Measurements from ENCODE around the gene AMHR2.
A peak's percentile ranks its signal among the peaks of the same experiment; 100 is the strongest.
"Not testable (repeated sequence)": the region's sequence is repeated elsewhere in the genome, so short reads cannot be mapped to it uniquely, and the experiment has no call there.

AMHR2 gene

DNA sequence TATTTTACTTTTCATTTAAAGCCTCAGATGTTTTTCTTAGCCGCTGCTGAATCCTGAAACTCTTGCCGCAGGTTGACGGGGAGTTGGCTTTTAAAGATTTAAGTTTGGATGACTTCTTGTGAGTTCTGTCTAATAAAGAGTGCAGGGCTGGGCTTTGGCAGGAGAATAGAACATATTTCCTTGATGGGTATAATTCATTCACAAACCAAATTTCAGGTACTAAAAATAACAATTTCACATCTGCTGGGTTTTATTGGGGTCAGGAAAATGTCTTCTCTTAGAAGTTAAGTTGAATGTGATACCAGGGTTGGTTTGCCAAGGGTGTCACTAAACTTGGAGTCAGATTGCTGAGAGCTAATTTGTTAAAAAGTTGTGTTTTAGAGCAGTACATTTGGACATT, 34.0 kb upstream of the AMHR2 start:
- Histone ChIP-seq H3K4me2 (ENCODE audit: low read length) (peak overlapping the region; percentile 20; the same call in 1 of the 2 replicates), H3K27ac (ENCODE audit: low read length) (no peak overlapping the region), H3K9me3 (ENCODE audit: insufficient read depth, low read length) (no peaks in the 10 kb centered on the region), H2AFZ (ENCODE audit: low read depth, low read length) (no peak overlapping the region), H3K27me3 (ENCODE audit: low read depth, low read length) (no peaks in the 10 kb centered on the region), H4K20me1 (ENCODE audit: insufficient read depth, low read length) (peaks cover 21% of the 10 kb centered on the region), H3K4me1 (ENCODE audit: low read length) (peaks cover 11% of the 10 kb centered on the region), H3K79me2 (ENCODE audit: low read length) (peaks cover 87% of the 10 kb centered on the region), H3K4me3 (ENCODE audit: low read length) (no peak overlapping the region), H3K36me3 (replicated peaks; ENCODE audit: low read depth, low read length) (peaks cover 21% of the 10 kb centered on the region), H3K9ac (ENCODE audit: low read length) (no peak overlapping the region)
- no peak for TF ChIP-seq EZH2phosphoT487 (IDR thresholded peaks at IDR 0.05; ENCODE audit: low read depth)
- TF ChIP-seq, protein P1, sequence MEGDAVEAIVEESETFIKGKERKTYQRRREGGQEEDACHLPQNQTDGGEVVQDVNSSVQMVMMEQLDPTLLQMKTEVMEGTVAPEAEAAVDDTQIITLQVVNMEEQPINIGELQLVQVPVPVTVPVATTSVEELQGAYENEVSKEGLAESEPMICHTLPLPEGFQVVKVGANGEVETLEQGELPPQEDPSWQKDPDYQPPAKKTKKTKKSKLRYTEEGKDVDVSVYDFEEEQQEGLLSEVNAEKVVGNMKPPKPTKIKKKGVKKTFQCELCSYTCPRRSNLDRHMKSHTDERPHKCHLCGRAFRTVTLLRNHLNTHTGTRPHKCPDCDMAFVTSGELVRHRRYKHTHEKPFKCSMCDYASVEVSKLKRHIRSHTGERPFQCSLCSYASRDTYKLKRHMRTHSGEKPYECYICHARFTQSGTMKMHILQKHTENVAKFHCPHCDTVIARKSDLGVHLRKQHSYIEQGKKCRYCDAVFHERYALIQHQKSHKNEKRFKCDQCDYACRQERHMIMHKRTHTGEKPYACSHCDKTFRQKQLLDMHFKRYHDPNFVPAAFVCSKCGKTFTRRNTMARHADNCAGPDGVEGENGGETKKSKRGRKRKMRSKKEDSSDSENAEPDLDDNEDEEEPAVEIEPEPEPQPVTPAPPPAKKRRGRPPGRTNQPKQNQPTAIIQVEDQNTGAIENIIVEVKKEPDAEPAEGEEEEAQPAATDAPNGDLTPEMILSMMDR (IDR thresholded peaks at IDR 0.05; ENCODE audit: low read depth, low read length): no peak

DNA sequence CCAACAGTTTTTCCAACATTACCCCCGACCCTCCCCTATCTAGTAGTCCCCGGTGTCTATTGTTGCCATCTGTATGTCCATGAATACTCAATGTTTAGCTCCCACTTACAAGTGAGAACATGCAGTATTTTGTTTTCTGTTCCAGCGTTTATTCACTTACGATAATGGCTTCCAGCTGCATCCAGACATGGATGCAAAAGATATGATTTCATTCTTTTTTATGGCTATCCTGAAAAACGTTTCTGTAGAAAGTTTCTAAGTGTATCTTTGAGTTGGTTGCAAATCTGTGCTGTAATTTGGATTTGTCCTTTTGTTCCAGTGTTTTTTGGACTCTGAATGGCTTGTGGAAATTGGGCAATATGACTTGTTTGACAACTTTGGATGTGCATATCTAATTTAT, 31.9 kb upstream of the AMHR2 start:
- no peak overlapping the region for H3K9ac ChIP-seq (ENCODE audit: low read length)
- H3K9me3 ChIP-seq (ENCODE audit: insufficient read depth, low read length): no peaks in the 10 kb centered on the region
- H3K4me3 ChIP-seq (ENCODE audit: low read length): no peak overlapping the region
- H4K20me1 ChIP-seq (ENCODE audit: insufficient read depth, low read length): peaks cover 21% of the 10 kb centered on the region
- H2AFZ ChIP-seq (ENCODE audit: low read depth, low read length): no peak overlapping the region
- no peak overlapping the region for H3K4me2 ChIP-seq (ENCODE audit: low read length)
- H3K27ac ChIP-seq (ENCODE audit: low read length): no peak overlapping the region
- H3K4me1 ChIP-seq (ENCODE audit: low read length): peaks cover 11% of the 10 kb centered on the region
- no peaks in the 10 kb centered on the region for H3K27me3 ChIP-seq (ENCODE audit: low read depth, low read length)
- TF ChIP-seq EZH2phosphoT487 (IDR thresholded peaks at IDR 0.05; ENCODE audit: low read depth): no peak
- TF ChIP-seq, protein P1 (IDR thresholded peaks at IDR 0.05; ENCODE audit: low read depth, low read length): no peak
- H3K36me3 ChIP-seq (replicated peaks; ENCODE audit: low read depth, low read length): peaks cover 16% of the 10 kb centered on the region
- peaks cover 86% of the 10 kb centered on the region for H3K79me2 ChIP-seq (ENCODE audit: low read length)

DNA sequence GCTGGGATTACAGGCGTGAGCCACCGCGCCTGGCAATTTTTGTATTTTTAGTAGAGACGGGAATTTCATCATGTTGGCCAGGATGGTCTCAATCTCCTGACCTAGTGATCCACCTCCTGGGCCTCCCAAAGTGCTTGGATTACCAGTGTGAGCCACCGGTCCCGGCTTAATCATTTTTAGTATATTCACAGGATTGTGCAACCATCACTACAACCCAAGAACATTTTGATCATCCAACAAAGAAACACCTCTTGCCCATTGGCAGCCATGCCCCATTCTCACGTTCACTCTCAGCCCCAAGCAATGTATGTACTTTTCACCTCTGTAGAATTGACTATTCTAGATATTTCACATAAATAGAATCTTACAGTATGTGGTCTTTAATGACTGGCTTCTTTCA, 23.8 kb upstream of the AMHR2 start:
- no peak for TF ChIP-seq EZH2phosphoT487 (IDR thresholded peaks at IDR 0.05; ENCODE audit: low read depth)
- TF ChIP-seq, protein P1 (IDR thresholded peaks at IDR 0.05; ENCODE audit: low read depth, low read length): no peak
- Histone ChIP-seq H3K4me2 (ENCODE audit: low read length) (no peak overlapping the region), H2AFZ (ENCODE audit: low read depth, low read length) (no peak overlapping the region), H3K4me1 (ENCODE audit: low read length) (no peaks in the 10 kb centered on the region), H4K20me1 (ENCODE audit: insufficient read depth, low read length) (no peaks in the 10 kb centered on the region), H3K27ac (ENCODE audit: low read length) (no peak overlapping the region), H3K9ac (ENCODE audit: low read length) (no peak overlapping the region), H3K79me2 (ENCODE audit: low read length) (peaks cover 46% of the 10 kb centered on the region), H3K4me3 (ENCODE audit: low read length) (no peak overlapping the region), H3K36me3 (replicated peaks; ENCODE audit: low read depth, low read length) (peaks cover 5% of the 10 kb centered on the region), H3K27me3 (ENCODE audit: low read depth, low read length) (no peaks in the 10 kb centered on the region), H3K9me3 (ENCODE audit: insufficient read depth, low read length) (no peaks in the 10 kb centered on the region)

GRCh38 chr12:53402351-53402750, 21.3 kb upstream of the AMHR2 start:
- H3K4me1 ChIP-seq (ENCODE audit: low read length); H3K9ac ChIP-seq (ENCODE audit: low read length); H3K4me2 ChIP-seq (ENCODE audit: low read length); H4K20me1 ChIP-seq (ENCODE audit: insufficient read depth, low read length); H3K27ac ChIP-seq (ENCODE audit: low read length); H3K4me3 ChIP-seq (ENCODE audit: low read length); H2AFZ ChIP-seq (ENCODE audit: low read depth, low read length); H3K27me3 ChIP-seq (ENCODE audit: low read depth, low read length); H3K9me3 ChIP-seq (ENCODE audit: insufficient read depth, low read length); H3K36me3 ChIP-seq (replicated peaks; ENCODE audit: low read depth, low read length): not testable (repeated sequence)
- H3K79me2 ChIP-seq (ENCODE audit: low read length): peaks cover 34% of the 10 kb centered on the region

- Histone ChIP-seq H4K20me1 (ENCODE audit: insufficient read depth, low read length) (no peaks in the 10 kb centered on the region), H3K27ac (ENCODE audit: low read length) (no peak overlapping the region), H3K36me3 (replicated peaks; ENCODE audit: low read depth, low read length) (peaks cover 8% of the 10 kb centered on the region)
Observed at GRCh38 chr12:53402871-53403270, 20.8 kb upstream of the AMHR2 start.

More at GRCh38 chr12:53402871-53403270, 20.8 kb upstream of the AMHR2 start:
- TF ChIP-seq, protein P1 (IDR thresholded peaks at IDR 0.05; ENCODE audit: low read depth, low read length): no peak
- no peaks in the 10 kb centered on the region for H3K4me1 ChIP-seq (ENCODE audit: low read length)
- no peak overlapping the region for H2AFZ ChIP-seq (ENCODE audit: low read depth, low read length)
- no peaks in the 10 kb centered on the region for H3K27me3 ChIP-seq (ENCODE audit: low read depth, low read length)
- H3K4me2 ChIP-seq (ENCODE audit: low read length): no peak overlapping the region
- H3K9me3 ChIP-seq (ENCODE audit: insufficient read depth, low read length): no peaks in the 10 kb centered on the region
- H3K79me2 ChIP-seq (ENCODE audit: low read length): peaks cover 30% of the 10 kb centered on the region
- H3K9ac ChIP-seq (ENCODE audit: low read length): no peak overlapping the region
- H3K4me3 ChIP-seq (ENCODE audit: low read length): no peak overlapping the region

Measured in OCI-LY3 (cell line).